Activated CD8-positive, alpha-beta memory T cell treated with anti-CD3 and anti-CD28 coated beads, Interleukin-2, amount 50 U/mL, for 1 hour (primary cell): ENCODE data around the gene RWDD1.

Experiments
- DNase-seq: peaks from one replicate; pipeline ENCODE4 v3.0.0-alpha.2; 2020; ENCODE audit errors: extremely low read depth

The RWDD1 gene, protein sequence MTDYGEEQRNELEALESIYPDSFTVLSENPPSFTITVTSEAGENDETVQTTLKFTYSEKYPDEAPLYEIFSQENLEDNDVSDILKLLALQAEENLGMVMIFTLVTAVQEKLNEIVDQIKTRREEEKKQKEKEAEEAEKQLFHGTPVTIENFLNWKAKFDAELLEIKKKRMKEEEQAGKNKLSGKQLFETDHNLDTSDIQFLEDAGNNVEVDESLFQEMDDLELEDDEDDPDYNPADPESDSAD

DNA sequence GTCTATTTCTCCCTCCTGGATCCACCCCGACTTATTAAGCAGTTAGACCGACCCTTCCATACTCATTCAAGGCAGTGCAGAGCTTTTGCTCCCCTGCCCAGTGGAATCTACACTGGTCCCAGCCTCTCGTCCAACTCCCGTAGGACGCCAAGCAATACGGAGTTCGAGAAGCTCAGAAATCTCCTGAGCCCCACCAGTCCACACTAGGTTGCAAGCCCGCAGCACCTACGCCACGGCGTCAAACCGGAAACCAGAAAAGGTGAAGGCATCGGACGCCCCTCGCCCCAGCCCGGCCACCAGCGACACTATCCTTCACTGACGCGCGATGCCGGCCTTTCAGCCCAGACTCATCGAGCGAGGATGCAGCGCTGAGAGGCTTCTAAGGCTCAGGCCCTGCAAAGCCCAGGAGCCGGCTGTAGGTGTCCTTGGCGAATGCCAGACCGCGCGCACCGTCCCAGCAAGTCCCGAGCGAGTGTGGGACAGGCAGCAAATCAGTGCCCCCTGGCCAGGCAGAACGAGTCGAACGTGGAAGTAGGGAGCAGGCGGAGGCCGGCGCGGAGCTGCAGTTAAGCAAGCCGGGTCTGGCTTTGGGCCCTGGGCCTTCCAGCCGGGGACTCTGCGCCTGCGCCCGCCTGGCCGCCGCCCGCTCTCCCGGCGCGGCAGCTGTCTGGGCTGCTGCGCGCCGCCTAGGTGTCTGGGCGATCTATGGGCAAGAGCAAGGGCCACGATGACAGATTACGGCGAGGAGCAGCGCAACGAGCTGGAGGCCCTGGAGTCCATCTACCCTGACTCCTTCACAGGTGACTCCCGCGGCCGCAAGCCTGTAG lies at the start of gene RWDD1:
Gene RWDD1, plus strand, starts transcription at position 649 of the 827 bp plus-strand sequence. Its CDS starts 79 bp downstream, at position 728.
- DNase-seq, result peak; percentile 98

DNA sequence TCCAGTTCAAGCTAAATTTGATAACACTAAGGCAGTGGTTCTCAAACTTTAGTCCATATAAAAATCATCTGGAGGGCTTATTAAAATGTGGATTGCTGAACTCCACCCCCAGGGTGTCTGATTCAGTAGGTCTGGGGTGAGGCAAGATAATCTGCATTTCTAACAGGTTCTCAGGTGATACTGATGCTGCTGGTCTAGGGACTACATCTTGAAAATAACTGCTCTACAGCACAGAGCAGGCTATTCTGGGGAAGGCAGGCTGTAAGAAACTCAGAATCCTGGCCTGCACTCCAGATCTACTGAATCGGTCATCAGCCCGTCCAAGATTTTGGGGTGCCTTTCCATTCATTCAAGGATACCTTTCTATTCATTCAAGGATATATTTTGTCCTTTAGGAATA lies 48.4 kb upstream of the RWDD1 start:
- no peak for DNase-seq

DNA sequence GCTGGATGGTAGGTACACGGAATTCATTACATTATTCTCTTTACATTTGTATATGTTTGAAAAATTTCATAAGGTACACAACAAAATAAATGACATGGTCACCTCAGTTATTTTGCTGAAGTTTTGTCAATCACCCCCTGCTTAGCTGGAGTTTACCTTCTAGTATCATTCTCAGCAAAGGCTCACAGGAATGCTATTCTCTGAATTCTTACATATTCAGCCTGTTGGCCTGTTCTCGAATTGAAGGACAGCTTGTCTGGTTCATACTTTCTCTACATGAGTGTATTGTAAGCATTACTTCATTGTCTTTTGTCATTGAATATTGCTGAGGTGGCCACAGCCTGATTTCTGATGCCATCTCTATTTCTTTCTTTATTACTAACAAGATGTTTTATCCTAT lies 47.1 kb upstream of the RWDD1 start:
- no peak for DNase-seq

DNA sequence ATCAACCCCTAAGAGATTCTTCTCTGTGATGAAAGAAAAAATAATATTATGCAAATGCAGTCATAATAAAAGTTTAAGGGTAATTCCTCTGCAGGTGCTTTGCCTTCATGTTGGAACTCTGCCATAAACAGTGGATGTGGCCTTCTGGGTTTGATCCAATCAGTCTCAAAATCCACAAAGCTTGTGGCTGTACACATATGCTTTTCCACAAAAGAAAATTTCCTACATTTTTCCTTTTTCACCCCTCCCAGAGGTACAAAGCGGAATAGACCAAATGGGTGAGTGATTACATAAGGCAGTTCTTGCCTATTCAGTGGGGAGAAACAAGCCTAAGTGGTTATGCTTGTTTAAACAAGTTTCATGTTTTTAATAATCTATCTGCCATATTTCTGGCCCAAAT lies 43.2 kb upstream of the RWDD1 start:
- no peak for DNase-seq

DNA sequence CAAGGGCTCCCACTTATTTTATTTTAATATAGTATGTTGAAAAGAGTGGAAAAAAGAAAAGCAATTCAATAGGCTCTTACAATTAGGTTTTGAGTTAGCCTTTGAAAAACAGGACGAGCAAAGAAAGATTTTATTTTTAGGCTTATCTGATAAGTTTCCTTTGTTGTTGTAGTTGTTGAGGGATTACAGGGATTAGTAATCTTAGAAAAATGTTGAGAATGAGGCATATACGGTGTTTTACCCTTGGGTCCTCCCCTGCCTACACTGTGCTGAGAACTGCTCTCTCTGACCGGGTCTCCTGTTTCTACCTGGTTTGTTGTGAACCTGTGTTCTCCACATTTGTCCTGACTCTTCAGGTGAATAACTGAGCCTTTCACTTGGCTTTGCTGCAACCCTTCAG lies 42.5 kb upstream of the RWDD1 start:
- DNase-seq, result no peak

DNA sequence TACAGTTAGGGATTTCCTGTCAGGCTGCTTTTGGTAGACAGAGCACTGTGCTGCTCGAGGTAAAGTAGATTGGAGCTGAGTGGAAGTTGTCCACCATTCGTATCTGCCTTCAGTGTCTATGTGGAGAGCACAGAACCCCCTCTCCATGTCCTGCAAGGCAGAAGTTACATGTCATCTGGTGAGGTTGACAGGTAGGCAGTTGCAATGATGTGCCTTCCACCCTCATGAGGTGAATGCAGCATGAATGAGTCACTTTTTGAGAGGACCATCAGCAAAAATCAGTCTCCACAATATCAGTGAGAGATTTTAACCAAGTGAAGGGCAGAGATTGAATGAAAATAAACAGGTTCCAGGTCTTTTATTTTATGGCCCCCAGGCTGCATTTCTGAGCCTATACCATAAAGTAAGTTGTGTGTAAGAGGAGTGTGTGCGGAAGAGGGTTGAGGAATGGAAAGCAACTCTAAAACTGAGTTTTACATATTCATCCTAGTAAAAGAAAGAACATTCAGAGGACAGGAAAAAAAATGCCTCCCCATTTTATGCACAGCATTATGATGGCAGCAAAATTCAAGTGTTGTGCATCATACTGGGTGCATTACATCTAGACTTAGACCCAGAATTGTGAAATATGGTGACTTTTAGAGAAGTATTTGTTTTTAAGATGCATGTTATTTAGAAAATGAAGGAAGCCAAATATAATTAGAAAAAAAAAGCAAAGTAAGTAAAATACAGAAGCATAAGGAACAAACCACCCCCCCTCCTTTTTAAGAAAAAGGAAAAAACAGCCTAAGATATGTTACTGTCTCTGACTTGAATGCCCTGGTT lies 41.6 kb upstream of the RWDD1 start:
- no peak for DNase-seq

DNA sequence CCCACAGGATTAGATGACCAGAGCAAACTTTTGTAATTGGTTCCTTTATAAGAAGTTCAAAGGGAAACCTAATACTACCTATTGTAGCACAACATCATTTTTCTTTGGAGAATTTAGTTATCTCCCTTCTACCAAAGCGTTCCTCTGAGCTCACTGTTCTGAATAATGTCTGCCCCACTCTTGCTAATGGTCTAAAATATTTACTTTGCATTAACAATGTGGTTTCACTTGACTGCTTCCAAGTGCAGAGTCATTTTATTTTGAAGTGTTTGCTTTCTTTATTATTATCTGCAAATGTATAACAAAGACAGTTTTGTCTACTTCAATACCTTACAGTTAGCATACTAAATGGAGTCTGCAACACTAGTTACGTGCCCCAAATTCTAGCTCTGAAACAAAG lies 40.9 kb upstream of the RWDD1 start:
- DNase-seq, result no peak

DNA sequence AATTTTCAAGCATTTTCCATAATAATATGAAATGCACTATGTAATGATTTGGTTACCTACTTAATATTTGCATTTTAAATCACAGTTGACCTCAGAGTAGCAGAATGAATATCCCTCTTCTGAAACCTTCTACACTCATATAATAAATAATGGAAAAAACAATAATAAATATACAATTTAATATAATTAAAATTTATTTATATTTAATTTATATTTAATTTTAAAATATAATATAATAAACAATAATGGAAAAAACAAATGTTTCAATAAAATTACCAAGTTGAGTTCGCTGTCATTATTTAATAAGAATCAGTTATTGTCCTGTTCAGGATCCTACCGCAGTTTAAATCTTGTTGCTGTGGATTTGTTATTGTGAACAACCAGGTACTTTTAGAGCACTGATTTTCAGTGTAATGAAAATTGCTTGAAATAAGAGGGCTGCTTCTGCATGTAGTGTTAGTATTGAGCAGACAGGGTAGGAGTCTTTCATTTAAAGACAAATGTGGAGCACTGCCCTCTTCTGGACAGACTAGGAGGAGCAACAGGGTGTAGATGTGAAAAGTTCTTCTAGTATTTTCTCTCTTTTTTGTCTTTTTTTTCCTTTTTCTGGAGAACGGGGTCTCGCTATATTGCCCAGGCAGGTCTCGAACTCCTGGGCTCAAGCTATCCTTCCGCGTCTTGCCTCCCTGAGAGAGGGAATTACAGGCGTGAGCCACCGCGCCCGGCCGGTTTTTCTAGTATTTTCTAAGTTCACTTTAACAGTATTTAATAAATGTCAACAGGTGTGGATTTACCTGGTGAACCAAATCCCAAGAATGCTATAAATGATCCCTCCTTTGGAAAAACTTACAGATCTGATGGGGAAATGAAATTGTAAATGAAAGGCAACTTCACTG lies 39.4 kb upstream of the RWDD1 start:
- peak; percentile 19 for DNase-seq

DNA sequence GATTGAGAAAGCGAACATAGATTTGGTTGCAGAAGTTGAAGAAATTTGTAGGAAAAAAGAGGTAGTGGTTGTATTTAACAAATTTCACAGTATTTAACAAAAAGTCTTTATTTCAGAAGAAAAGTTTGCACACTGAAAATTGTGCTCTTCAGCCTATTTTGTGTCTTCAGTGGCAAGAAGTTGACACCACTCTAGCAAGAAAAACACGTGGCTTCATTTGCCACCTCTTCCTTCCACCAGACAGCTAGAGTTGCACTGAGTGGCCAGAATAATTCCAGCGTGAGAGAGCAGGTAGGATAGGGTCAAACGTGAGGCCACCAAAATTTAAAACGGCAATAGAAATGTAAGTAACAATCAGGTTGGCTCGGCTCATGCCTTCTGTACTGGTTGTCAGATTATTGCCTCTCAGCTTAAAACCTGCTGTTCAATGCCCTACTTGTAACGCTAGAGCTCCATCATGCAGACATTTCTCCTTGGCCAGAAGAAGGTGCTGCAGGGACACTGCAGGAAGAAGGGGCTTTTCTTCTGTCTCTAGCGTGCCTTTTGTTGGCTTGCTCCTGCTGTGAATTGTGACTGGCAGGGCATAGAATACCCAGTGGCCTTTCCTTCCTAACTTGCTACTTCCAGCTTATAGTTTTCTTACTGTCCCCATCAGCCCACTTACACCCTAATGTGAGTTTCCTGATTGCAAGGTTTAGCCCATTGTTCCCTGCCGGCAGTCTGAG lies 37.9 kb upstream of the RWDD1 start:
- no peak for DNase-seq

DNA sequence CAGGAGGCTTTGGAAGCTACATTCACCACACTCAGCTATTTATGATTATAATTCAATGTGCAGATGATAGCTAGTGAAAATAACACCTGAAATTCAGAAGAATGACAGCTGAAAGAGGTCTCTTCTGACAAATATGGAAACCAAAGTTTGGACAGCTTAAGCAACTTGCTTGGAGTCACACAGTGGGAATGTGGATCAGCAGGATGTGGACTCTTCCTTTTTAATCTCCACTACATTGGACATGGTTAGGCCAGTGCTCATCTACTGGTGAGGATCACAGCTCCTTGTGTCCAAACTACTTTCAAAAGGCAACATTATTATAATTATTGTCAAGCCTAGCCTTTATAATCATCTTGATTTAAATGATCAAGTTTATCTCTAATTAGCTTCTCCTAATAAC lies 36.2 kb upstream of the RWDD1 start:
- DNase-seq, result no peak

DNA sequence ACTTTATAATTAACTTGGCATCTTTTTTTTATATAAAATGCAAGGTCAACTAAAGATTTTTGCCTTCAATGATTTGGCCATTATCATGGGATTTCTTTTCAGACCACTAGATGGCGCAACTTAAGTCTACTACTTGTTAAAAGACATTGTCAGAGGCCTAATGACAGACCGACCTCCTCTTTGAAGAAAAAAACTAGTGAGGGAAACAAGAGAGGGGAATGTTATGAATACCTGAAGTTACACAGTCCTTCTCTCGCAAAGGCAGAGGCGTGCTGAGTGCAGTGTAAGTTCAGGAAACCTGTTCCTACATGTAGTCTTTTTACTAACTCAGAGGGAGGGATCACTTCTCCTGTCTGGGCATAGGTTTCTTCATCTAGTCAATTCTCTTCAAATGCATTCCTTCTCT lies 35.1 kb upstream of the RWDD1 start:
- DNase-seq, result peak; percentile 8

DNA sequence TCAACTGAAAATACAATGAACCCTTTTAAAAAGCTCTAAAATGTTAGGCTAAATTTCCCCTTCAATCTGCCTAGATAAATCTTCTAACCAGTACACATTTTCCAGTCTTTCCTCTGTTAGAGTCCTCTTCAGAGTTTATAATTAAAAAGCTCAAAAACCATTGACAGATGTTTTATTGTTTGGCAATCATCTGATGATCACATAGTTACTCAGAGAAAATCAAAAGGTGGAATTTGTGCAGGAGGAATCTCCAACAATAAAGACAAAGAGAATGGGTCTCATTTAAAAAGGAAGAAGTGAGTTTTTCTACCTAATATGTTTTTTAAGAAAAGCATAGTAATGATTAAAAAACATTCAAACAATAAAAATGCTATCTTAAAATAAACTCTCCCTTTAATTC lies 28.9 kb upstream of the RWDD1 start:
- DNase-seq, result no peak

DNA sequence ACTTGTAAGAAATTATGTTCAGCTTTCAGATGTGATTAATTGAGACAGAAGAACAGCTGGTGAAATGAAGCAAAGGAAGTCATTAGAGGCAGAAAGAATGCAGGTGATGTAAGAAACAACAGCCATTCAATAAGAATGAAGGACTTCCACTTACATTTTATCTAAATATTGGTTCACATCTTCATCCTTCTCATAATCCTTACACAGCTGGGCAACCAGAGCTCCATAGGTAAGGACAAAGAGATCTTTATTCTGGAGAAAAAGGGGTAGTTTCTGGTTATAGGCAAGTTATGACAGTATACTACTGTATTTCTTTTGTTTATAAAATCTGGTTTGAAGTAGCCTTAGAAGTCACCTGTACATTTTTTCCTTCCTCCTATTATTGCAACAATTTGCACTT lies 28.2 kb upstream of the RWDD1 start:
- DNase-seq, result no peak

DNA sequence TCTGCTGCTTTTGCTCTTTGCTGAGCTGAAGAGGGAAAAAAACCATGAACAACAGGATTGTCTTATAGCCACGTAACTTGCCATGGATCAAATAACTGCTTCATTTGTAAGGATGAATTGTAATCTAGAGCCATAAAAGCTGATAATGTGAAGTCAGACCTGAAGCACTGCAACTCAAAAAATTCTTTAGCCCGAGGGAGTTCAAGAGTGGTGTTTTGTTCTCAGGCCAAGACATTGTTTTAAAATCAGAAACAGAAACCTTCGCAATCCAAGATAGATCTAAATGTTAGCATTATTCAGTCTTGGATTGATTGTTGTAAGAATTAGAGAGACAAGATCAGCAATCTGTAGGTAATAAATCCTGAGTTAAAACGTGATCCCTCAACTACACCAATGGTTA lies 25.7 kb upstream of the RWDD1 start, which contains the start of gene TRAPPC3L:
Gene TRAPPC3L, minus strand, starts transcription at position 34 of the 400 bp plus-strand sequence. CDS start 170 bp downstream, outside the sequence.
- DNase-seq, result no peak

DNA sequence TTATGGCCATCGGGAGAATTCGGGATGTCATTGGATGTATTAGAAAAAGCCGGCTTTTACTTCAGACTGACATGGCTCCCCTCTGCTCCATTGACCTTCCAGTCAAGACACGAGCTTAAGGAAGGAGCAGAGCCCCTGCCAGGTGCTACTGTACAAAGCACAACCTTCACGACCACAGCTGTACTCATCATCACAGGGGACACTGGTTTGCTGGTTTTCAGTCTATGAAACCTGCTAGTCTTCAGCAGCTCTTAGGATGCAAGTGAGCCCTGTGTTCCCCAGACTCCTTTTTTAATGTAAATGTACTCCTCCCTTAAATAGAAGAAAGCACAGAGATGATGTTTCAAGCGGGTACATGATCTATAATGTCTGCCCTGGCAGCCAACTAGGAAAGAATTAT lies 23.9 kb upstream of the RWDD1 start:
- DNase-seq, result no peak

DNA sequence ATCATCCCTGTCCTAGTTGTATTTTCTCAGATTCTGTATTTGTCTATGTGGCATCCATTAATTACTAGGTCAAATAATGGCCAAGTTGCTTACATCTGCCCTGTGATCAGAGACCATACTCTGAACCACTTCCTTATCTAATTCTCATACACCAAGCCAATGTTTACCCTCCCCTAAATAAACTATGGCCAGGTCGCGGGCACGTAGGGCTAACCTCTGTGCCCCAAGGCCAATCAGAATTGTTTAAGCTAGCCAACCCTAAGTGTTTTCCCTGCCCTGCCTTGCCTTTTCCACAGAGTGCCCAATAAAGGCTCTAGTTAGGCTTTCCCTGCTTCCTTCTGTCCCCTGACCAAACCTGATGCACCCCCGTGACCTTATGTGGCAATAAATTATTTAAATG lies 20.5 kb upstream of the RWDD1 start:
- DNase-seq, result no peak

DNA sequence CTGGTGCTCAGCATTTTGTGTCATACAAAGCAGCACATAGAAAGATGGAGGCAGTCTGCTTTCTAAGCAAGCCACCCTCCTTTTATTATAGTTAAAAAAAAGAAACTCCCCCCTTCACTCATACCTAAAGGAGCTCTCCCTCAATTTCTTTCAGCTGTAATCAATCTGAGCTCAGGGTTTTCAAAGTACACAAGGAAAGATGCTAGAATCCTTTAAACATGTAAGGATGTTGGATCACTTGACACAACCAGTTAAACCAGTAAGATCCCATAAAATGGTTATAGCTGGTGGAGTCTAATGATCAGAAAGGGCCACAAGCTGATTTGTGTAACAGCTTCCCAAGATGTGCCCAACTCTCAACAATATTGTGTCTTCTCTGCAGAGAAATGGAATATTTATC lies 17.9 kb upstream of the RWDD1 start, which contains the start of gene CALHM4:
Gene CALHM4, plus strand, starts transcription at position 301 of the 400 bp plus-strand sequence. Its CDS starts 43 bp downstream, at position 344.
- no peak for DNase-seq

DNA sequence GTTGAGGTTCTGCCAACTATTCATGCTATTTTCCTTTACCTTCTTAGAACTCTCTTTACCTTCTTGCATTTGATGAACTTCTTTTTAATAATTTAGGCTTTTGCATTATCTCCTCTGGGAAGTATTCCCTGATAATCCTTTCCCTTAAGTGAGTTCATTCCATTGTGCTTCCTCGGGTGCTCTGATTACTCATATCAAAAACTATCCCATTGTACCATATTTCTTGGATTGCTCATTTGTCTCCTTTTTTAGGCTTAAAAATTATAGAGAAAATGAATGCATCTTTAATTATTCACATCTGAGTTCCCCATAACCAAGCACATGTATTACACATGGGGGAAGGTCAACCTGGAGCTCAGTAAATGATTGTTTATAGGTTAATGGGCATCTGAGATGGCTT lies 15.2 kb upstream of the RWDD1 start:
- DNase-seq, result no peak

DNA sequence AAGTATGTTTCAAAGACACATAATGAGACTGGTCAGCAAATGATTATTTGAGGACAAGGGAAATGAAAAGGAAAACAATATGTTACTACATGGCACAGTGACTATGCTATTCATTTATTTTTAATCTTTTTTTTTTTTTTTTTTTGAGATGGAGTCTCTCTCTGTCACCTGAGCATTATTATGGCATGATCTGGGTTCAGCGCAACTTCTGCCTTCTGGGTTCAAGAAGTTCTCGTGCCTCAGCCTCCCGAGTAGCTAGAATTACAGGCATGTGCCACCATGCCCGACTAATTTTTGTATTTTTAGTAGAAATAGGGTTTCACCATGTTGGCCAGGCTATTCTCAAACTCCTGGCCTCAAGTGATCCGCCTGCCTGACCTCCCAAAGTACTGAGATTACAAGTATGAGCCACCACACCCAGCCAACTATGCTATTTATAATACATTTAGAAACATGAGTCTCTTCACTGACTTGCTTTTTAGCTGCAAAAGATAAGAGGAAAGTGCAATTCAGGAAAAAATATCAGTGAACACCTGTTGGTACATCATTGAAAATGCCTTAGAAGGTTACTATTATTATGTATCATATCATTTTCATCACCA lies 14.4 kb upstream of the RWDD1 start:
- no peak for DNase-seq

DNA sequence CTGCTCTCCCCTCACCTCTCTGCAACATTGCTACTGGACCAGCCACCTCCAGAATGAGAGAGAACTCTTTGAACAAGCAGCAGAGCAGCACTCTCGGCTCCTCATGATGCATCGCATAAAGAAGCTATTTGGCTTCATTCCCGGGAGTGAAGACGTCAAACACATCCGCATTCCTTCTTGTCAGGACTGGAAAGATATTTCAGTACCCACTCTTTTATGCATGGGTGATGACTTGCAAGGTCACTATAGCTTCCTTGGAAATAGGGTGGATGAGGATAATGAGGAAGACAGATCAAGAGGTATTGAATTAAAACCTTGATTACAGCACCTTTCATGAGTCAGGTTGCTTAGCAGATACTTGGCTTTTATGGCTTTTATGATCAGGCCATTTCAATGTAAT lies 13.4 kb upstream of the RWDD1 start:
- DNase-seq, result no peak
